Raji (cell line): ENCODE results near the gene CCDC106.

Source experiments
- POLR2A ChIP-seq: IDR thresholded peaks from 2 replicates; pipeline ENCODE4 v1.6.1; 2011; ENCODE audit warnings: low read depth, low read length, control low read depth; ENCODE audit not compliant: insufficient read depth

CCDC106 gene

GRCh38 chr19:55674841-55675660, 27.0 kb downstream of the CCDC106 start, which contains the start of gene EPN1:
EPN1 (plus strand) TSS chr19:55675226; CDS start chr19:55678628, 3,402 bp downstream.
- TF ChIP-seq POLR2A: peak; percentile 62

- no peak for TF ChIP-seq POLR2A
Measured at GRCh38 chr19:55675661-55676354, 27.8 kb downstream of the CCDC106 start.

DNA sequence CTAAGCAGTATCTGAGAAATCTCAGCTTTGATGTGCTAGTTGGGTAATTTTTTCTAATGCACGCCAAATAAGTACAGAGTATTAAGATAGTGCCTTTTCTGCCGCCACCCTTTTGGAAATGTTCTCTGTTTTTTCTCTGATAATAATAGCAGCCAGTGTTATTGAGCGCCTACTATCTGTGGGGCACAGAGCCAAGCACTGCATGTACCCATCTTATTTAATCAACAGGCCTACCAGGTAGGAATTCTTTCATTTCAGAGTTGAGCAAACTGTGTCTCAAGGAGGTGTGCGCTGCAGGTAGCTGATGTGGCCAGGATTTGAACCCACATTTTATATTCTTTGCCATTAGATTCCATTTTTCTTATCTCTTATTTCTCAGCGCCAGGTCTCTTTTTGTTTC, 28.4 kb downstream of the CCDC106 start:
- no peak for TF ChIP-seq POLR2A

- TF ChIP-seq POLR2A: no peak
Measured at GRCh38 chr19:55676889-55677505, 29.0 kb downstream of the CCDC106 start.

DNA sequence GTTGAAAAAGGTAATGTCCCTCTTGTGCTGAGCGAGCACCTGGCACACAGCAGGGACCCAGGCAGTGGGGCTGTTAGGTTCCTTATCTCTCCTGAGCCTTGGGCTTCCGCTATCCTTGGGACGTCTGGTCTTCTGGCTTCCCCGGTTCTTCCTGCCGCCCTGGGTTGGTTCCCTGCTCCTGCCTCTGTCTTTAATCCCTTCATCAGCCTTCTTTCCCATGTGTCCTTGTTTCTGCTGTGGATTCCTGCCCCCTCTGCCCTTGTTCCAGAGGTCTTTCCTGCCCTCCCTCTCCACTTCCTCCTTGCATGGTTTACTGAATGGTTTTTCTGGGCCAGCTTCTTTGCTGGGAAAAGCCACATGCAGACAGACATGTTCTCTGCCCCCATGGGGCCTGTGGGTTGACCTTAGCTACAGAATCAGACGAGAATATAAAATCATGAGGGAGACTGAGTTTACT, 29.6 kb downstream of the CCDC106 start:
- TF ChIP-seq POLR2A: no peak

- peak; percentile 41; the same call in 1 of the 2 replicates for TF ChIP-seq POLR2A
Measured at GRCh38 chr19:55678121-55678671, 30.2 kb downstream of the CCDC106 start.

GRCh38 chr19:55679343-55680257, 31.6 kb downstream of the CCDC106 start:
- no peak for TF ChIP-seq POLR2A

DNA sequence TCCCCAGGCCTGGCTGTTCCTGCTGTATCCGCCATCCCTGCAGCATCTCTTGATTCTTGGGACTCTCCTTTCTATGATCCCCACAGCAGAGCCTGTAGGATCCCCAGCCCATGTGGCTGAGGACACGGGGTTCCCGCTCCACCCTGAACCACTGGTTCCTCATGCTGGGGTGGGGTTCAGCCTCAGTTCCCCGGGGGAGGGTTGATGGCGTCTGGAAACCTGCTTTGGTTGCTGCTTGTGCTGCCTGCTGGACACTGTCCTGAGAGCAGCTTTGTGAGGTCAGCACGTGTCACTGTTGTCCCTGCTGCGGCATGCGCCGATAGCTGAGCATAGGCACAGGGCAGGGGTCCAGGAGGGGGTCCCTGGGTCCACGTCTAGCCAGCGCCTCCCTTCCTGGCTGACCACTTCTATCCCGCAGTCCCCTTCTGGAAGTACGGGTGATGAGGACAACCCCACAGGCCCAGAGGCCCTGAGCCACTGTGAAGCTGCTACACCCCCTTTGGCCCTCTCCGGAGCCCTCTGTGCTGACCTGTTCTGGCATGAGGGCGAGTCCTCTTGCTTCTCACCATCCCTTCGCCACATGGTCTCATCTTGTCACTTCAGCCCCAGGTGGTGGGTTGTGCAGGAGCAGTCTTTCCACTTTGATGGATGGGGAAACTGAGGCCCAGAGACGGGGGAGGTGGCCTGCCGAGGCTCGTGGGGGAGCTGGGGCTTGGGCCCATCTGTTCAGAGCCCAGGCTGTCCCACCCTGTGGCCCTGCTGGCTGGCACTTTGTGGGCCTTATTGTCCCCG, 32.5 kb downstream of the CCDC106 start:
- TF ChIP-seq POLR2A: no peak

- TF ChIP-seq POLR2A: no peak
Measured at GRCh38 chr19:55681131-55682092, 33.4 kb downstream of the CCDC106 start.

DNA sequence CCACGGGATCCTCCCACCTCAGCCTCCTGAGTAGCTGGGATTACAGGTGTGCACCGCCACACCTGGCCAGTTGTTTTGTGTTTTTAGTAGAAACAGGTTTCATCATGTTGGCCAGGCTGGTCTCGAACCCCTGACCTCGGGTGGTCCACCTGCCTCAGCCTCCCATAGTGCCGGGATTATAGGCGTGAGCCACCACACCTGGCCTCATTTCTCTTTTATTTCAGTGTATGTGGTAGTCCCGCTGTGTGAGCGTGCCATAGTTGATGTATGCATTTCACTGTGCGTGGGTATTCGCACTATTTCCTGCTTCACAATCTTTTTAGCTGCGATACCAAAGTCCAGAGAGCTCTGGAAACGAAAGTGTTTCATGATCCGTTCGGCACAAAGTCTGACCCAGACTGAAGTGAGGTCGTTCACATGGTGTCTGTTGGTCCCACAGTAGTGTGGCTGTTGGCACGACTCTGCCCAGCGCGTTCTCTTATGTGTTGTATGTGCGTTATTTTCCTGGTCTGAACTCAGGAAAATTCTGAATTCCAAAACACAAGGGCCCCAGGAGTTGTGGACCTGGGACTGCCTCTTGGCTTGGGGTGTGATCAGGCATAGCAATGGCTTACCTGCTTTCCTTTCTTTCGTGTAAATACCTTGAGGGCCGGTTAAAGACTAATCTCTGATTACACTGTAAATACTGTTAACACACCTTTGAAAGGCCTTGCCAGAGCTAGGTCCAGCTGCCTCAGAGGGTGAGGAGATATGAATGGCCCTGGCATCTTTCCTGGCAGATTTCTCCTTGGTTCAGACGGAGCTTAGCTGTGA, 35.6 kb downstream of the CCDC106 start:
- TF ChIP-seq POLR2A: no peak

DNA sequence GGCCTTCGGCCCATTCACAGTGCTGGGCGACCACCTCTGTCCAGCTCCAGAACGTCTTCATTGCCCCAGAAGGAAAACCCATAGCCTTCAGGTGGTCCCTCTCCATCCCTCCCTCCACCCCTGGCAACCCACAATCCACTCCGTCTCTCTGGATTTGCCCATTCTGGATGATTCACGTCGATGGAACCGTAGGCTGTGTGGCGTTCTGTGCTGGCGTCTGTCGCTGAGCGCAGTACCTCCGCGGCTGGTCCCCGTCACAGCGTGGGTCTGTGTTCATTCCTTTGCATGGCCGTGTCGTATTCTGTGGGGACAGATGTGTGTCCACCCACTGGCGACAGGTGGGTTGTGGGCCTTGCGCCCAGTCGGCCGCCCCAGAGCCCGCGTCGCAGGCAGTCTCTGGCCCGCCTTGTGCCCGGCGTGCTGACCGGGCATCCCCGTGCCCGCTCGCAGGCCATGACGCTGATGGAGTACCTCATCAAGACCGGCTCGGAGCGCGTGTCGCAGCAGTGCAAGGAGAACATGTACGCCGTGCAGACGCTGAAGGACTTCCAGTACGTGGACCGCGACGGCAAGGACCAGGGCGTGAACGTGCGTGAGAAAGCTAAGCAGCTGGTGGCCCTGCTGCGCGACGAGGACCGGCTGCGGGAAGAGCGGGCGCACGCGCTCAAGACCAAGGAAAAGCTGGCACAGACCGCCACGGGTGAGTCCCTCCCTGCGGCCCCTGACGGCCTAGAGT, 37.1 kb downstream of the CCDC106 start:
- no peak for TF ChIP-seq POLR2A
